ENCODE data around the gene WDR45.
"Not testable (repeated sequence)": the region's sequence is repeated elsewhere in the genome, so short reads cannot be mapped to it uniquely, and the experiment has no call there.

GRCh38 chrX:49127742-49128258 lies 48.1 kb upstream of the WDR45 start:
- not testable (repeated sequence) for TF ChIP-seq CTCF (conservative IDR thresholded peaks at IDR 0.05; ENCODE audit: low read depth, low read length); RAD21 (IDR thresholded peaks at IDR 0.05; ENCODE audit: low read length); POLR2A (IDR thresholded peaks at IDR 0.05; ENCODE audit: low read depth, low read length); FOS (IDR thresholded peaks at IDR 0.05; ENCODE audit: low read depth, low read length); CEBPB (IDR thresholded peaks at IDR 0.05; ENCODE audit: low read depth, low read length); RFX5 (IDR thresholded peaks at IDR 0.05; ENCODE audit: low read depth, low read length); USF2 (IDR thresholded peaks at IDR 0.05; ENCODE audit: low read depth, low read length)

Measured in IMR-90 (cell line).